ENCODE results near the gene PRIM2. TPM values are rescaled to one million over a fixed set of nuclear protein-coding genes. Genes with fewer than 3 reads are reported as not detected.

The PRIM2 gene
- polyA plus RNA-seq, 1 donor from 2014 or later, result 10.0 TPM

- TF ChIP-seq, protein P1, sequence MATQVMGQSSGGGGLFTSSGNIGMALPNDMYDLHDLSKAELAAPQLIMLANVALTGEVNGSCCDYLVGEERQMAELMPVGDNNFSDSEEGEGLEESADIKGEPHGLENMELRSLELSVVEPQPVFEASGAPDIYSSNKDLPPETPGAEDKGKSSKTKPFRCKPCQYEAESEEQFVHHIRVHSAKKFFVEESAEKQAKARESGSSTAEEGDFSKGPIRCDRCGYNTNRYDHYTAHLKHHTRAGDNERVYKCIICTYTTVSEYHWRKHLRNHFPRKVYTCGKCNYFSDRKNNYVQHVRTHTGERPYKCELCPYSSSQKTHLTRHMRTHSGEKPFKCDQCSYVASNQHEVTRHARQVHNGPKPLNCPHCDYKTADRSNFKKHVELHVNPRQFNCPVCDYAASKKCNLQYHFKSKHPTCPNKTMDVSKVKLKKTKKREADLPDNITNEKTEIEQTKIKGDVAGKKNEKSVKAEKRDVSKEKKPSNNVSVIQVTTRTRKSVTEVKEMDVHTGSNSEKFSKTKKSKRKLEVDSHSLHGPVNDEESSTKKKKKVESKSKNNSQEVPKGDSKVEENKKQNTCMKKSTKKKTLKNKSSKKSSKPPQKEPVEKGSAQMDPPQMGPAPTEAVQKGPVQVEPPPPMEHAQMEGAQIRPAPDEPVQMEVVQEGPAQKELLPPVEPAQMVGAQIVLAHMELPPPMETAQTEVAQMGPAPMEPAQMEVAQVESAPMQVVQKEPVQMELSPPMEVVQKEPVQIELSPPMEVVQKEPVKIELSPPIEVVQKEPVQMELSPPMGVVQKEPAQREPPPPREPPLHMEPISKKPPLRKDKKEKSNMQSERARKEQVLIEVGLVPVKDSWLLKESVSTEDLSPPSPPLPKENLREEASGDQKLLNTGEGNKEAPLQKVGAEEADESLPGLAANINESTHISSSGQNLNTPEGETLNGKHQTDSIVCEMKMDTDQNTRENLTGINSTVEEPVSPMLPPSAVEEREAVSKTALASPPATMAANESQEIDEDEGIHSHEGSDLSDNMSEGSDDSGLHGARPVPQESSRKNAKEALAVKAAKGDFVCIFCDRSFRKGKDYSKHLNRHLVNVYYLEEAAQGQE (IDR thresholded peaks at IDR 0.05; ENCODE audit: borderline replicate concordance), result no peak
- TF ChIP-seq RAD21 (conservative IDR thresholded peaks at IDR 0.05), result no peak
Measured at GRCh38 chr6:57279013-57279412, 38.4 kb upstream of the PRIM2 start (continued).

- Histone ChIP-seq H3K27me3 (ENCODE audit: insufficient read depth, low read depth, low read length) (no peaks in the 10 kb centered on the region), H3K79me2 (replicated peaks; ENCODE audit: insufficient read depth, low read length) (no peaks in the 10 kb centered on the region), H3F3A (ENCODE audit: insufficient read depth, low read length, poor library complexity, severe bottlenecking) (no peaks in the 10 kb centered on the region), H3K9me3 (ENCODE audit: low read length) (no peaks in the 10 kb centered on the region), H3K4me3 (ENCODE audit: low read length) (no peak overlapping the region), H3K36me3 (ENCODE audit: insufficient read depth, low read length) (no peaks in the 10 kb centered on the region), H3K27ac (ENCODE audit: low read length) (no peak overlapping the region), H3K9ac (ENCODE audit: low read length) (no peak overlapping the region), H3K9me2 (ENCODE audit: insufficient read depth, low read length) (no peaks in the 10 kb centered on the region), H2AFZ (ENCODE audit: low read depth, low read length) (no peak overlapping the region), H4K20me1 (ENCODE audit: insufficient read depth) (no peaks in the 10 kb centered on the region), H3K4me2 (ENCODE audit: low read length) (no peak overlapping the region)
- TF ChIP-seq POLR2AphosphoS5 (IDR thresholded peaks at IDR 0.05), result no peak
- TF ChIP-seq MXI1 (conservative IDR thresholded peaks at IDR 0.05; ENCODE audit: poor library complexity, severe bottlenecking), result no peak
- no peak for TF ChIP-seq EP300 (conservative IDR thresholded peaks at IDR 0.05; ENCODE audit: poor library complexity, severe bottlenecking)
- TF ChIP-seq TAF1 (IDR thresholded peaks at IDR 0.05; ENCODE audit: low read depth), result no peak
- no peak for TF ChIP-seq EZH2 (IDR thresholded peaks at IDR 0.05; ENCODE audit: borderline replicate concordance, insufficient read depth, low read length, poor library complexity, severe bottlenecking)
- TF ChIP-seq, protein P1 (IDR thresholded peaks at IDR 0.05; ENCODE audit: borderline replicate concordance), result no peak
- TF ChIP-seq SMC3 (conservative IDR thresholded peaks at IDR 0.05; ENCODE audit: poor library complexity), result no peak
- no peak for TF ChIP-seq CTCF (IDR thresholded peaks at IDR 0.05; ENCODE audit: poor library complexity, severe bottlenecking)
- no peak for TF ChIP-seq RAD21 (conservative IDR thresholded peaks at IDR 0.05)
Measured at GRCh38 chr6:57283106-57283505, 34.3 kb upstream of the PRIM2 start.

All from neural cell (in vitro differentiated cells).